ENCODE data around the gene ANTXRL.
"Not testable (repeated sequence)": the region's sequence is repeated elsewhere in the genome, so short reads cannot be mapped to it uniquely, and the experiment has no call there.

ANTXRL gene

GRCh38 chr10:46318799-46319198 lies 32.0 kb downstream of the ANTXRL start:
- Histone ChIP-seq H3K9ac (ENCODE audit: low read length) (no peak overlapping the region), H3K36me3 (ENCODE audit: control insufficient read depth, insufficient read depth, low read length, severe bottlenecking) (no peaks in the 10 kb centered on the region), H3K27me3 (replicated peaks; ENCODE audit: control insufficient read depth, insufficient read depth, low read length) (peaks cover 21% of the 10 kb centered on the region), H3K9me3 (ENCODE audit: control insufficient read depth, low read length) (no peaks in the 10 kb centered on the region), H3K4me3 (ENCODE audit: low read length) (no peak overlapping the region), H3K4me1 (ENCODE audit: control insufficient read depth, insufficient read depth, low read length) (peaks cover 3% of the 10 kb centered on the region)
- DNase-seq (ENCODE audit: low read depth): no peak

- no peak overlapping the region for H3K4me3 ChIP-seq (ENCODE audit: low read length)
- H3K9me3 ChIP-seq (ENCODE audit: control insufficient read depth, low read length): no peaks in the 10 kb centered on the region
- no peaks in the 10 kb centered on the region for H3K36me3 ChIP-seq (ENCODE audit: control insufficient read depth, insufficient read depth, low read length, severe bottlenecking)
- peaks cover 21% of the 10 kb centered on the region for H3K27me3 ChIP-seq (replicated peaks; ENCODE audit: control insufficient read depth, insufficient read depth, low read length)
- DNase-seq (ENCODE audit: low read depth): no peak
- H3K9ac ChIP-seq (ENCODE audit: low read length): no peak overlapping the region
- peaks cover 3% of the 10 kb centered on the region for H3K4me1 ChIP-seq (ENCODE audit: control insufficient read depth, insufficient read depth, low read length)
Observed at GRCh38 chr10:46319389-46319788, 32.6 kb downstream of the ANTXRL start.

GRCh38 chr10:46321770-46322169 lies 35.0 kb downstream of the ANTXRL start:
- peaks cover 3% of the 10 kb centered on the region for H3K4me1 ChIP-seq (ENCODE audit: control insufficient read depth, insufficient read depth, low read length)
- H3K36me3 ChIP-seq (ENCODE audit: control insufficient read depth, insufficient read depth, low read length, severe bottlenecking): no peaks in the 10 kb centered on the region
- no peaks in the 10 kb centered on the region for H3K9me3 ChIP-seq (ENCODE audit: control insufficient read depth, low read length)
- H3K27me3 ChIP-seq (replicated peaks; ENCODE audit: control insufficient read depth, insufficient read depth, low read length): peaks cover 31% of the 10 kb centered on the region
- H3K4me3 ChIP-seq (ENCODE audit: low read length): no peak overlapping the region
- DNase-seq (ENCODE audit: low read depth): no peak
- H3K9ac ChIP-seq (ENCODE audit: low read length): no peak overlapping the region

GRCh38 chr10:46323176-46323575 lies 36.4 kb downstream of the ANTXRL start:
- no peak overlapping the region for H3K9ac ChIP-seq (ENCODE audit: low read length)
- peaks cover 37% of the 10 kb centered on the region for H3K27me3 ChIP-seq (replicated peaks; ENCODE audit: control insufficient read depth, insufficient read depth, low read length)
- H3K4me3 ChIP-seq (ENCODE audit: low read length): no peak overlapping the region
- no peaks in the 10 kb centered on the region for H3K9me3 ChIP-seq (ENCODE audit: control insufficient read depth, low read length)
- no peak for DNase-seq (ENCODE audit: low read depth)
- no peaks in the 10 kb centered on the region for H3K36me3 ChIP-seq (ENCODE audit: control insufficient read depth, insufficient read depth, low read length, severe bottlenecking)
- H3K4me1 ChIP-seq (ENCODE audit: control insufficient read depth, insufficient read depth, low read length): peaks cover 3% of the 10 kb centered on the region

- peak; percentile 39 for DNase-seq (ENCODE audit: low read depth)
- Histone ChIP-seq H3K9ac (ENCODE audit: low read length) (no peak overlapping the region), H3K4me1 (ENCODE audit: control insufficient read depth, insufficient read depth, low read length) (peaks cover 3% of the 10 kb centered on the region), H3K27me3 (replicated peaks; ENCODE audit: control insufficient read depth, insufficient read depth, low read length) (peaks cover 42% of the 10 kb centered on the region), H3K9me3 (ENCODE audit: control insufficient read depth, low read length) (no peaks in the 10 kb centered on the region), H3K36me3 (ENCODE audit: control insufficient read depth, insufficient read depth, low read length, severe bottlenecking) (no peaks in the 10 kb centered on the region), H3K4me3 (ENCODE audit: low read length) (no peak overlapping the region)
Observed at GRCh38 chr10:46325021-46325420, 38.2 kb downstream of the ANTXRL start.

- Histone ChIP-seq H3K4me1 (ENCODE audit: control insufficient read depth, insufficient read depth, low read length) (peaks cover 3% of the 10 kb centered on the region), H3K36me3 (ENCODE audit: control insufficient read depth, insufficient read depth, low read length, severe bottlenecking) (no peaks in the 10 kb centered on the region), H3K9ac (ENCODE audit: low read length) (no peak overlapping the region), H3K9me3 (ENCODE audit: control insufficient read depth, low read length) (no peaks in the 10 kb centered on the region), H3K27me3 (replicated peaks; ENCODE audit: control insufficient read depth, insufficient read depth, low read length) (peaks cover 46% of the 10 kb centered on the region), H3K4me3 (ENCODE audit: low read length) (no peak overlapping the region)
- no peak for DNase-seq (ENCODE audit: low read depth)
Observed at GRCh38 chr10:46326066-46326465, 39.3 kb downstream of the ANTXRL start.

GRCh38 chr10:46326971-46327370 lies 40.2 kb downstream of the ANTXRL start:
- no peak for DNase-seq (ENCODE audit: low read depth)

GRCh38 chr10:46327685-46328084 lies 40.9 kb downstream of the ANTXRL start:
- Histone ChIP-seq H3K9ac (ENCODE audit: low read length) (no peak overlapping the region), H3K4me3 (ENCODE audit: low read length) (no peak overlapping the region), H3K36me3 (ENCODE audit: control insufficient read depth, insufficient read depth, low read length, severe bottlenecking) (no peaks in the 10 kb centered on the region), H3K27me3 (replicated peaks; ENCODE audit: control insufficient read depth, insufficient read depth, low read length) (peaks cover 51% of the 10 kb centered on the region), H3K4me1 (ENCODE audit: control insufficient read depth, insufficient read depth, low read length) (peaks cover 3% of the 10 kb centered on the region), H3K9me3 (ENCODE audit: control insufficient read depth, low read length) (no peaks in the 10 kb centered on the region)
- no peak for DNase-seq (ENCODE audit: low read depth)

More at GRCh38 chr10:46326971-46327370, 40.2 kb downstream of the ANTXRL start:
- no peak overlapping the region for H3K4me3 ChIP-seq (ENCODE audit: low read length)
- no peak overlapping the region for H3K9ac ChIP-seq (ENCODE audit: low read length)
- no peaks in the 10 kb centered on the region for H3K9me3 ChIP-seq (ENCODE audit: control insufficient read depth, low read length)
- peaks cover 49% of the 10 kb centered on the region for H3K27me3 ChIP-seq (replicated peaks; ENCODE audit: control insufficient read depth, insufficient read depth, low read length)
- H3K36me3 ChIP-seq (ENCODE audit: control insufficient read depth, insufficient read depth, low read length, severe bottlenecking): no peaks in the 10 kb centered on the region
- H3K4me1 ChIP-seq (ENCODE audit: control insufficient read depth, insufficient read depth, low read length): peaks cover 3% of the 10 kb centered on the region

- H3K27me3 ChIP-seq (replicated peaks; ENCODE audit: control insufficient read depth, insufficient read depth, low read length): peaks cover 51% of the 10 kb centered on the region
- no peaks in the 10 kb centered on the region for H3K36me3 ChIP-seq (ENCODE audit: control insufficient read depth, insufficient read depth, low read length, severe bottlenecking)
- no peak overlapping the region for H3K9ac ChIP-seq (ENCODE audit: low read length)
- no peaks in the 10 kb centered on the region for H3K4me1 ChIP-seq (ENCODE audit: control insufficient read depth, insufficient read depth, low read length)
- no peaks in the 10 kb centered on the region for H3K9me3 ChIP-seq (ENCODE audit: control insufficient read depth, low read length)
- DNase-seq (ENCODE audit: low read depth): no peak
- no peak overlapping the region for H3K4me3 ChIP-seq (ENCODE audit: low read length)
Observed at GRCh38 chr10:46328853-46329689, 42.3 kb downstream of the ANTXRL start.

GRCh38 chr10:46329690-46330016 lies 42.9 kb downstream of the ANTXRL start:
- Histone ChIP-seq H3K4me1 (ENCODE audit: control insufficient read depth, insufficient read depth, low read length) (no peaks in the 10 kb centered on the region), H3K36me3 (ENCODE audit: control insufficient read depth, insufficient read depth, low read length, severe bottlenecking) (no peaks in the 10 kb centered on the region), H3K27me3 (replicated peaks; ENCODE audit: control insufficient read depth, insufficient read depth, low read length) (peaks cover 51% of the 10 kb centered on the region), H3K9me3 (ENCODE audit: control insufficient read depth, low read length) (no peaks in the 10 kb centered on the region), H3K4me3 (ENCODE audit: low read length) (no peak overlapping the region), H3K9ac (ENCODE audit: low read length) (no peak overlapping the region)
- no peak for DNase-seq (ENCODE audit: low read depth)

GRCh38 chr10:46330894-46331293 lies 44.1 kb downstream of the ANTXRL start:
- no peak overlapping the region for H3K9ac ChIP-seq (ENCODE audit: low read length)
- DNase-seq (ENCODE audit: low read depth): no peak
- no peaks in the 10 kb centered on the region for H3K9me3 ChIP-seq (ENCODE audit: control insufficient read depth, low read length)
- no peaks in the 10 kb centered on the region for H3K36me3 ChIP-seq (ENCODE audit: control insufficient read depth, insufficient read depth, low read length, severe bottlenecking)
- no peaks in the 10 kb centered on the region for H3K4me1 ChIP-seq (ENCODE audit: control insufficient read depth, insufficient read depth, low read length)
- H3K27me3 ChIP-seq (replicated peaks; ENCODE audit: control insufficient read depth, insufficient read depth, low read length): peaks cover 49% of the 10 kb centered on the region
- no peak overlapping the region for H3K4me3 ChIP-seq (ENCODE audit: low read length)

- H3K9ac ChIP-seq (ENCODE audit: low read length); H3K36me3 ChIP-seq (ENCODE audit: control insufficient read depth, insufficient read depth, low read length, severe bottlenecking); H3K4me3 ChIP-seq (ENCODE audit: low read length); H3K4me1 ChIP-seq (ENCODE audit: control insufficient read depth, insufficient read depth, low read length); H3K27me3 ChIP-seq (replicated peaks; ENCODE audit: control insufficient read depth, insufficient read depth, low read length); H3K9me3 ChIP-seq (ENCODE audit: control insufficient read depth, low read length); DNase-seq (ENCODE audit: low read depth): not testable (repeated sequence)
Observed at GRCh38 chr10:46365484-46365883, 78.7 kb downstream of the ANTXRL start.

Data from adipocyte (in vitro differentiated cells).